Mesenchymal stem cell (in vitro differentiated cells and primary cell): ENCODE results near the gene PPP1R1C.
"Not testable (repeated sequence)": the region's sequence is repeated elsewhere in the genome, so short reads cannot be mapped to it uniquely, and the experiment has no call there.

ENCODE experiments used
- DNase-seq: peaks from one replicate; pipeline ENCODE4 v3.0.0-alpha.2; 2013
- H2AFZ ChIP-seq: one replicate; pipeline ENCODE4 v1.6.1; 2013; ENCODE audit warnings: low read depth, mild to moderate bottlenecking, control low read depth, inconsistent platforms, low read length, moderate library complexity
- H2AK5ac ChIP-seq: 2 replicates; pipeline ENCODE4 v1.6.1; 2013; ENCODE audit warnings: low read length, moderate library complexity, mild to moderate bottlenecking, inconsistent platforms; ENCODE audit not compliant: severe bottlenecking
- H2BK120ac ChIP-seq: one replicate; pipeline ENCODE4 v1.6.1; 2013; ENCODE audit warnings: low read depth, mild to moderate bottlenecking, inconsistent platforms, low read length, moderate library complexity
- H2BK12ac ChIP-seq, 2 experiments: one replicate each; pipeline ENCODE4 v1.6.1; 2013; ENCODE audit warnings: inconsistent platforms in 2 of 2, low read length in 2 of 2, mild to moderate bottlenecking in 2 of 2, moderate library complexity in 2 of 2, control low read depth in 1 of 2
- H2BK15ac ChIP-seq: one replicate; pipeline ENCODE4 v1.6.1; 2013; ENCODE audit warnings: mild to moderate bottlenecking, low read depth, inconsistent platforms; ENCODE audit not compliant: poor library complexity, severe bottlenecking
- H2BK5ac ChIP-seq: 2 replicates; pipeline ENCODE4 v1.6.1; 2013; ENCODE audit warnings: low read depth, mild to moderate bottlenecking, low read length, control low read depth, inconsistent platforms; ENCODE audit not compliant: poor library complexity, severe bottlenecking
- H3K14ac ChIP-seq, 2 experiments: one replicate each; pipeline ENCODE4 v1.6.1; 2013; ENCODE audit warnings: inconsistent platforms in 2 of 2, low read length in 2 of 2, control low read depth in 1 of 2, mild to moderate bottlenecking in 1 of 2, moderate library complexity in 1 of 2
- H3K18ac ChIP-seq, 2 experiments: one replicate each; pipeline ENCODE4 v1.6.1; 2013; ENCODE audit warnings: inconsistent platforms in 2 of 2, low read length in 2 of 2, control low read depth in 1 of 2, low read depth in 1 of 2, mild to moderate bottlenecking in 1 of 2
- H3K23ac ChIP-seq, 2 experiments: one replicate each; pipeline ENCODE4 v1.6.1; 2013; ENCODE audit warnings: inconsistent platforms in 2 of 2, low read length in 2 of 2, mild to moderate bottlenecking in 2 of 2, moderate library complexity in 2 of 2, control low read depth in 1 of 2
- H3K27ac ChIP-seq: 2 replicates; pipeline ENCODE4 v1.5.1; 2013; ENCODE audit warnings: mild to moderate bottlenecking, moderate library complexity, low read length, control low read depth, inconsistent platforms; ENCODE audit not compliant: poor library complexity, severe bottlenecking
- H3K27me3 ChIP-seq, 2 experiments: 2 replicates each; pipeline versions ENCODE4 v1.6.1 to v1.7.0; 2013; ENCODE audit warnings: low read length in 2 of 2, mild to moderate bottlenecking in 2 of 2, moderate library complexity in 2 of 2, control low read depth in 1 of 2, inconsistent platforms in 1 of 2; ENCODE audit not compliant: control insufficient read depth in 1 of 2, insufficient read depth in 1 of 2
- H3K36me3 ChIP-seq, 2 experiments: 2 replicates each; pipeline versions ENCODE4 v1.6.1 to v1.7.0; 2013; ENCODE audit warnings: low read length in 2 of 2, control low read depth in 1 of 2, inconsistent platforms in 1 of 2, low read depth in 1 of 2, mild to moderate bottlenecking in 1 of 2; ENCODE audit not compliant: insufficient read depth in 2 of 2, control insufficient read depth in 1 of 2
- H3K4ac ChIP-seq, 2 experiments: one replicate each; pipeline ENCODE4 v1.6.1; 2013; ENCODE audit warnings: inconsistent platforms in 2 of 2, low read length in 2 of 2, mild to moderate bottlenecking in 2 of 2, moderate library complexity in 2 of 2, control low read depth in 1 of 2, low read depth in 1 of 2
- H3K4me1 ChIP-seq: 2 replicates; pipeline ENCODE4 v1.6.1; 2013; ENCODE audit warnings: low read depth, low read length, control low read depth; ENCODE audit not compliant: control insufficient read depth, insufficient read depth
- H3K4me2 ChIP-seq: 2 replicates; pipeline ENCODE4 v1.6.1; 2013; ENCODE audit warnings: low read length, mild to moderate bottlenecking, inconsistent platforms; ENCODE audit not compliant: poor library complexity, severe bottlenecking
- H3K4me3 ChIP-seq, 2 experiments: 2 replicates each; pipeline versions ENCODE4 v1.5.1 to v1.7.0; 2013; ENCODE audit warnings: low read length in 2 of 2, mild to moderate bottlenecking in 2 of 2, control low read depth in 1 of 2, low read depth in 1 of 2; ENCODE audit not compliant: insufficient read depth in 1 of 2
- H3K79me1 ChIP-seq: replicated peaks from 2 replicates; pipeline ENCODE4 v1.6.1; 2013; ENCODE audit warnings: mild to moderate bottlenecking, control low read depth, low read length, inconsistent platforms; ENCODE audit not compliant: poor library complexity, severe bottlenecking
- H3K9ac ChIP-seq: 2 replicates; pipeline ENCODE4 v1.7.0; 2013; ENCODE audit warnings: mild to moderate bottlenecking, low read length, moderate library complexity
- H3K9me3 ChIP-seq: 2 replicates; pipeline ENCODE4 v1.7.0; 2013; ENCODE audit warnings: mild to moderate bottlenecking, low read length; ENCODE audit not compliant: control insufficient read depth
- H4K8ac ChIP-seq: one replicate; pipeline ENCODE4 v1.6.1; 2013; ENCODE audit warnings: inconsistent platforms, mild to moderate bottlenecking, low read length, moderate library complexity
- H4K91ac ChIP-seq: one replicate; pipeline ENCODE4 v1.6.1; 2013; ENCODE audit warnings: mild to moderate bottlenecking, low read length, inconsistent platforms
- WGBS: methylation state at CpG from one replicate; pipeline ENCODE4 v1.1.7; 2013; ENCODE audit warnings: mixed read lengths; 5-methylcytosine and 5-hydroxymethylcytosine counted together

The PPP1R1C gene

DNA sequence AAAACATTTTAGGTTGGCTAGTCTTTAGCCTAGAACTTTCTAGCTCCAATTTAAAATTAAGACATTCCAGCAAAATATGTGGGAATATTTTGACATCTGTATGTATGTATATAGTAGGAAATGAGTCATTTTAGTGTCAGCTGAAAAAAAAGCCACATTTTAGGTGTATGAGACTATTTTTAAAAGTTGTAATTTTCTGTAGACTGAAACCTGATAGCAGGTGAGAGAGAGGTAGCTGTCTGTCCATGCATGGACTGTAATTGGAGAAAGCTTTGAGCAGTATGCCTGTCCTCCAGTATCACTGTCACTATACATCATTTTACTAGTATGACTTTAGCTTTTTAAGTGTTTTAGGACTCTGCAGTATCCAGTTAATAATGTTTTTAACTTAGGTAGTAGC is 26.1 kb upstream of the PPP1R1C start:
- H3K36me3 ChIP-seq = peaks cover 0 to 2% of the 10 kb centered on the region in 2 experiments
- no peak overlapping the region for H3K23ac ChIP-seq
- no peak overlapping the region for H3K4me2 ChIP-seq
- H3K4me3 ChIP-seq = no peak overlapping the region
- H3K79me1 ChIP-seq = peaks cover 1% of the 10 kb centered on the region
- no peak overlapping the region for H3K14ac ChIP-seq
- H3K4ac ChIP-seq = no peak overlapping the region
- H3K9me3 ChIP-seq = no peaks in the 10 kb centered on the region
- no peak overlapping the region for H2BK12ac ChIP-seq
- H3K18ac ChIP-seq = no peak overlapping the region
- H2AFZ ChIP-seq = no peak overlapping the region
- H2BK15ac ChIP-seq = no peak overlapping the region
- no peak overlapping the region for H4K8ac ChIP-seq
- no peak overlapping the region for H2BK120ac ChIP-seq
- H4K91ac ChIP-seq = no peak overlapping the region
- no peaks in the 10 kb centered on the region for H3K27me3 ChIP-seq
- H3K4me1 ChIP-seq = no peaks in the 10 kb centered on the region
- H2AK5ac ChIP-seq = no peak overlapping the region
- no peak overlapping the region for H2BK5ac ChIP-seq
- DNase-seq = no peak
- no peak overlapping the region for H3K27ac ChIP-seq
- no peak overlapping the region for H3K9ac ChIP-seq

DNA sequence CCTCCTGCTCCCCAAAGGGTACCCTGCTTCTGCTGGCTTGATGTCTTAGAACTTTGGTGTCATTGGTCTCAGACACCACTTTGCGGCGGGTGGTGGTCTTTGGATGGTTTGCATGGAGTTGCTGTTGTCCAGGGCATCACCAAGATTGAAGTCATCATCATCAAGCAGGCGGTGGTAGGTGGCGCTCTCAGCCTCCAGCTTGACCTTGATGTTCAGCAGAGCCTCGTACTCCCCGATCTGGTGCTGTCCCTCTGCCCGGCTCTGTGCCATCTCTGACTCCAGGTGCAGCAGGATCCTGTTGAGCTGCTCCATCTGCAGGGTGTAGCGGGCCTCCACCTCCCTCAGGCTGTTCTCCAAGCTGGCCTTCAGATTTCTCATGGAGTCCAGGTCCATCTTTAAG is 24.5 kb upstream of the PPP1R1C start:
- H4K91ac ChIP-seq, H2BK15ac ChIP-seq, H3K23ac ChIP-seq, H3K27me3 ChIP-seq, H2BK12ac ChIP-seq, H4K8ac ChIP-seq, H3K4ac ChIP-seq, H3K79me1 ChIP-seq, H2AK5ac ChIP-seq, H3K18ac ChIP-seq, H3K36me3 ChIP-seq, H3K4me2 ChIP-seq, H3K14ac ChIP-seq, H3K4me3 ChIP-seq, DNase-seq, H3K9me3 ChIP-seq, H2AFZ ChIP-seq, H3K27ac ChIP-seq, H2BK120ac ChIP-seq, H3K4me1 ChIP-seq, H2BK5ac ChIP-seq, H3K9ac ChIP-seq: not testable (repeated sequence)
- 95% methylated on average over 8 of the region's 8 CpGs for WGBS

DNA sequence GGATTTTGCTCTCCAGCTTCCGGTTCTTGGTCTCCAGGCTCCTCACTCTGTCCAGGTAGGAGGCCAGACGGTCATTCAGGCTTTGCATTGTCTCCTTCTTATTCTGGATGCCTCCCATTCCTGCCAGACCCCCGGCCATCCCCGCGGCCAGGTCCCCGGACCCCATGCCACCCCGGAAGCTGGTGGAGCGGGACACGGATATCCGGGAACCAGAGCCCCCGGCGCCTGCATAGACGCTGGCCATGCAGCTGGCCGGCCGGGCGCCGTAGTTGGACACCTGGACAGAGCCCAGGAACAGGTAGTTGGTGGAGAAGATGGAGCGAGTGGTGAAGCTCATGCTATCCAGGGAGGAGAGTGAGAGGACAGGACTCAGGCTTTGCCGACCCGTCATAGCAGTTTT is 23.5 kb upstream of the PPP1R1C start:
- Histone ChIP-seq H3K18ac (no peak overlapping the region), H2AK5ac (no peak overlapping the region), H2BK120ac (no peak overlapping the region), H3K27ac (no peak overlapping the region), H2BK15ac (no peak overlapping the region), H3K9me3 (no peaks in the 10 kb centered on the region), H4K91ac (no peak overlapping the region), H3K4me1 (no peaks in the 10 kb centered on the region), H3K4me3 (no peak overlapping the region), H3K36me3 (peaks cover 0 to 2% of the 10 kb centered on the region in 2 experiments), H3K4me2 (no peak overlapping the region), H3K23ac (no peak overlapping the region), H3K4ac (no peak overlapping the region), H2BK12ac (no peak overlapping the region), H3K9ac (no peak overlapping the region), H3K14ac (no peak overlapping the region), H3K27me3 (no peaks in the 10 kb centered on the region), H4K8ac (no peak overlapping the region), H2BK5ac (no peak overlapping the region), H2AFZ (no peak overlapping the region), H3K79me1 (peaks cover 1% of the 10 kb centered on the region)
- no peak for DNase-seq
- 98% methylated on average over 20 of the region's 20 CpGs for WGBS

DNA sequence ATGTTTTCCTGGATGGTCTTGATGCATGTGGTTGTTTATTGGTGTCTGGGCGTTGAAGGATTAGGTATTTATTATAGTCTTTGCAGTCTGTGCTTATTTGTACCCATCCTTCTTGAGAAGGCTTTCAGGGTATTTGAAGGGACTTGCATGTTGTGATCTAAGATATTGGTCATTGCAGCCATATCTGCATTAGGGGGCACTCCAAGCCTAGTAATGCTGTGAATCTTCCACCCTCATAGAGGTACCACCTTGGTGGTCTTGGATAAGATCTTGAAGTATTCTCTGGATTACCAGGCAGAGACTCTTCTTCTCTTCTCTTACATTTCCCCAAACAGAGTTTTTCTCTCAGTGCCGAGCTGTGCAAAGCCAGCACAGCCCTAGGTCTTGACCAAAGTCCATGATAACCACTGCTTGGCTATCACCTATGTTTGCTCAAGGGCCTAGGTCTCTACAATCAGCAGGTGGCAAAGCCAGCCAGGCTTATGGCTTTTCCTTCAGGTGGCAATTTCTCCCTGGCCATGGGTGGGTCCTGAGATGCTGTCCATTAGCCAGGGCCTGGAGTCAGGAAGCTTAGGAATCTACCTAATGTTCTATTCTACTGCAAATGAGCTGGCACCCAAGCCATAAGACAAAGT is 15.4 kb upstream of the PPP1R1C start:
- H2BK12ac ChIP-seq = no peak overlapping the region
- H4K8ac ChIP-seq = no peak overlapping the region
- no peak overlapping the region for H3K9ac ChIP-seq
- no peak overlapping the region for H3K4me3 ChIP-seq
- H3K79me1 ChIP-seq = no peaks in the 10 kb centered on the region
- WGBS = 69% methylated on average over 2 of the region's 2 CpGs
- H2AFZ ChIP-seq = no peak overlapping the region
- H3K14ac ChIP-seq = no peak overlapping the region
- H3K36me3 ChIP-seq = no peaks in the 10 kb centered on the region
- no peak overlapping the region for H2AK5ac ChIP-seq
- no peak overlapping the region for H3K18ac ChIP-seq
- no peaks in the 10 kb centered on the region for H3K9me3 ChIP-seq
- no peak overlapping the region for H3K27ac ChIP-seq
- no peak overlapping the region for H3K4ac ChIP-seq
- no peak overlapping the region for H2BK120ac ChIP-seq
- no peak overlapping the region for H3K23ac ChIP-seq
- H3K27me3 ChIP-seq = no peaks in the 10 kb centered on the region
- H3K4me2 ChIP-seq = no peak overlapping the region
- no peak overlapping the region for H4K91ac ChIP-seq
- no peak overlapping the region for H2BK15ac ChIP-seq
- H3K4me1 ChIP-seq = no peaks in the 10 kb centered on the region
- no peak overlapping the region for H2BK5ac ChIP-seq
- no peak for DNase-seq
